ENCODE measurements around the gene MAP3K15. TPM values are rescaled to one million over a fixed set of nuclear protein-coding genes. Genes with fewer than 3 reads are reported as not detected.

MAP3K15 gene
- total RNA-seq, 2 donors from 2014 or later, result 0.56 TPM; not detected in 1

DNA sequence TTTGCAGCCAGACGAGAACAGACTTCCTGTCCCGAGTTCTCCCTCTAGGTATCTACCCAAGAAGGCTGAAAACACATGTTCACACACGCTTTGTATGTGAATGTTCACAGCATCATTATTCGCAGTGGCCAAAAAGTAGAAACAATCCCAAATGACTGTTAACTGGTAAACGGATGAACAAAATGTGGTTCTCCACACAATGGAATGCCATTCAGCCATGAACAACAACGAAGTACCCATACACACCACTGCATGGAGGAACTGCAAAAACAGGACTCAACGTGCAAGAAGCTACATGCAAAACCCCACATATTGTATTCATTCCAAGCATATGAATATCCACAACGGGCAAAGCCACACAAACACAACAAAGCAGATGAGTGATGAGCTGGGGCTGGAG is 126.6 kb downstream of the MAP3K15 start:
- no peaks in the 10 kb centered on the region for H3K9me3 ChIP-seq
- H3K27ac ChIP-seq, result no peak overlapping the region
- no peaks in the 10 kb centered on the region for H3K4me1 ChIP-seq (ENCODE audit: control insufficient read depth in 1 of 2, low read depth in 2 of 2)
- H3K27me3 ChIP-seq (replicated peaks; ENCODE audit: insufficient read depth), result no peaks in the 10 kb centered on the region
- no peak overlapping the region for H3K4me3 ChIP-seq
- ATAC-seq (ENCODE audit: insufficient number of reproducible peaks, low FRiP score, low read depth) (no peak), DNase-seq (ENCODE audit: low spot score) (no peak)
- TF ChIP-seq, protein P1, sequence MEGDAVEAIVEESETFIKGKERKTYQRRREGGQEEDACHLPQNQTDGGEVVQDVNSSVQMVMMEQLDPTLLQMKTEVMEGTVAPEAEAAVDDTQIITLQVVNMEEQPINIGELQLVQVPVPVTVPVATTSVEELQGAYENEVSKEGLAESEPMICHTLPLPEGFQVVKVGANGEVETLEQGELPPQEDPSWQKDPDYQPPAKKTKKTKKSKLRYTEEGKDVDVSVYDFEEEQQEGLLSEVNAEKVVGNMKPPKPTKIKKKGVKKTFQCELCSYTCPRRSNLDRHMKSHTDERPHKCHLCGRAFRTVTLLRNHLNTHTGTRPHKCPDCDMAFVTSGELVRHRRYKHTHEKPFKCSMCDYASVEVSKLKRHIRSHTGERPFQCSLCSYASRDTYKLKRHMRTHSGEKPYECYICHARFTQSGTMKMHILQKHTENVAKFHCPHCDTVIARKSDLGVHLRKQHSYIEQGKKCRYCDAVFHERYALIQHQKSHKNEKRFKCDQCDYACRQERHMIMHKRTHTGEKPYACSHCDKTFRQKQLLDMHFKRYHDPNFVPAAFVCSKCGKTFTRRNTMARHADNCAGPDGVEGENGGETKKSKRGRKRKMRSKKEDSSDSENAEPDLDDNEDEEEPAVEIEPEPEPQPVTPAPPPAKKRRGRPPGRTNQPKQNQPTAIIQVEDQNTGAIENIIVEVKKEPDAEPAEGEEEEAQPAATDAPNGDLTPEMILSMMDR (IDR thresholded peaks at IDR 0.05), result no peak
- H3K36me3 ChIP-seq, result no peaks in the 10 kb centered on the region

DNA sequence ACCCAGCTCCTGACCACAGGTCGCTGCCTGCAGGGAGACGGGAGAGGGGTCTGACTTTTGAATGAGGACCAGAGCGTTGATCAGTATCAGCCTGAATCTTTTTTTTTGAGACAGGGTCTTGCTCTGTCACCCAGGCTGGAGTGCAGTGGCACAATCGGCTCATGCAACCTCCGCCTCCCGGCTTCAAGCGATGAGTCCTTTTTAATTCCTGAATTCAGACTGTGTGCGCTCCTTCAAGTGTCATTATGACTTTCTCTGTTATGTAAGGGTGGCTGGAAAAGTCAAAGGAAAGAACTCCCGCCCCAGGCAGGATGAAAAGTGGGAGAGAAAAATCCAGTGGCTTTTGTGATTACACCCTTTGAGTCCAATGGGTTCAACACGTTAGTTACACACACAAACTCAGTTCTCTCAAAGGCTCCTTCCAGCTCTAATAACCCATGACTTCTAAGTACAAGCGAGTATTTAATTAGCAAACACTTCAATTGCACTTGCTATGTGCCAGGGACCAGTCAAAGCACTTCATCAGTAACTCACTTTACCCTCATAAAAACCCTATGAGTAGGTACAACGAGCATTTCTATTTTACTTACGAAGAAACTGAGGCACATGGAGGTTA is 127.1 kb downstream of the MAP3K15 start:
- DNase-seq (ENCODE audit: low spot score) (no peak), ATAC-seq (ENCODE audit: insufficient number of reproducible peaks, low FRiP score, low read depth) (no peak)
- Histone ChIP-seq H3K4me3 (no peak overlapping the region), H3K27ac (no peak overlapping the region), H3K9me3 (no peaks in the 10 kb centered on the region), H3K27me3 (replicated peaks; ENCODE audit: insufficient read depth) (no peaks in the 10 kb centered on the region), H3K4me1 (ENCODE audit: control insufficient read depth in 1 of 2, low read depth in 2 of 2) (no peaks in the 10 kb centered on the region), H3K36me3 (no peaks in the 10 kb centered on the region)
- TF ChIP-seq, protein P1 (IDR thresholded peaks at IDR 0.05), result no peak

DNA sequence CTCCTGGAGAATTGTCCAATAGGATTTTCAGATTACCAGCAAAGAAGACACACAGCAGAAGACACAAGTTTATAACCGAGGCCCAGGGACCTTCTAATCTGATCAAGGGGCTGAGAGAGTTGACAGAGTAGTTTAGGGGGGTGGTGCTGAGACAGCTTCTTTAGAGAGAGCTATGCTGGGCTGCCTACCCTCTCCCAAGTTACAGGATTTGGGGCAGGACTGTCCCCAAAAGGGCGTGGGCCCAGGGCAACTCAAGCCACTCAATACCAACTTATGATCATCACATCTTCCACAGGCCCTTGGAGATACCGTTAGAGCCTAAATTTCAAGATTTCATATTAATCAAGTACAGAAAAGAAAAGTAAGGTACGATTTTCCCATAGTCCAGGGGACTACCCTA is 128.6 kb downstream of the MAP3K15 start:
- H3K4me3 ChIP-seq, result no peak overlapping the region
- no peaks in the 10 kb centered on the region for H3K36me3 ChIP-seq
- TF ChIP-seq, protein P1 (IDR thresholded peaks at IDR 0.05), result no peak
- H3K27me3 ChIP-seq (replicated peaks; ENCODE audit: insufficient read depth), result no peaks in the 10 kb centered on the region
- H3K4me1 ChIP-seq (ENCODE audit: control insufficient read depth in 1 of 2, low read depth in 2 of 2), result no peaks in the 10 kb centered on the region
- DNase-seq (ENCODE audit: low spot score), result no peak
- ATAC-seq (ENCODE audit: insufficient number of reproducible peaks, low FRiP score, low read depth), result no peak
- no peak overlapping the region for H3K27ac ChIP-seq
- no peaks in the 10 kb centered on the region for H3K9me3 ChIP-seq

DNA sequence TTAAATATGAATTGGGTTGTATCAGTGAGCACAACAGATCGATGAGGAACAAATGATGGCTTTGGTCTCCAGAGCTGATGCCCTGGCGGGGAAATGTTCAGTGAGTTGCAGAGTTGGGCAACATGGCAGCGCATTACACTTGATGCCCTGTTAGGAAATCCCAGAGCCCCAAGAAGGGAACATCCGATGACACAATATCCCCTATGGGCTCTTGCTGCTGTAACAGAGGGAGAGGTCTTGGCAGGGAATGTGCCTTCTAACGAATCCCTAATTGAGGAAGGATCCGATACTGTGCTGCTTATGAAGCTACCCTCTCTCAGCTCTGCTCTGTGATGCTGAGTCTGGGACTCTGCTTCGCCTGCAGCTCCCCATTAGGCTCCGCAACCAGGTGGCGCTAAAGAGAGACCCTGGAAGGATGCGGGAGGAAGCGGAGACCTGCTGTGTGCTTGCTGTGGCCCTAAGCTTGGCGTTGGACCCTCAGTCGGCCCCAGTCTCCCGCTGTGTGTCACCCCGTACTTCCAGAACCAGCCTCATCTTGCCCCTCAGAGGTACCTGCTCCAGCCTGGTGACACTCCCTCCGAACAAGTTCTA is 132.7 kb downstream of the MAP3K15 start:
- ATAC-seq (ENCODE audit: insufficient number of reproducible peaks, low FRiP score, low read depth), result no peak

DNA sequence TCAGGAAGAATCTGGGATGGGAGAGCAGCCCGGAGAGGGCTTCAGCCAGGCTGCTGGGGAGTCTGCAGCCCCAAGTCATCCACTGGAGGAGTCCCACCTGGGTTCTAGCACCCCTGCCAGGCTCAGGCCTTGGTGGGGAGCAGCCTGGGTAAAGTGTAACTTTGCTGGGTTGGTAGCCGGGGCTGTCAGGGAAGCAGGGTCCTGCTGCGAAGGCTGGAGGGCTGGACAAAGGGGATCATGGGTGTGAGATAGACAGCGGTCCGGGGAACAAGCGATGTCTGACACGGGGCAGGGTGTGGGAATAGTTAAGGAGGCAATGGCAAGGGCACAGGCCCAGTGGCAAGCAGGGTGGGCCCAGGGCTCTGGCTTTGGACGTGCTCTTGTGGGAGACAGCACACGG is 134.0 kb downstream of the MAP3K15 start:
- Histone ChIP-seq H3K27me3 (replicated peaks; ENCODE audit: insufficient read depth) (no peaks in the 10 kb centered on the region), H3K4me1 (ENCODE audit: control insufficient read depth in 1 of 2, low read depth in 2 of 2) (no peaks in the 10 kb centered on the region), H3K4me3 (no peak overlapping the region), H3K9me3 (no peaks in the 10 kb centered on the region), H3K36me3 (no peaks in the 10 kb centered on the region), H3K27ac (no peak overlapping the region)
- no peak for ATAC-seq (ENCODE audit: insufficient number of reproducible peaks, low FRiP score, low read depth)
- no peak for DNase-seq (ENCODE audit: low spot score)
- TF ChIP-seq, protein P1 (IDR thresholded peaks at IDR 0.05), result no peak

More for the DNA sequence above, 132.7 kb downstream of the MAP3K15 start:
- no peak overlapping the region for H3K27ac ChIP-seq
- no peaks in the 10 kb centered on the region for H3K27me3 ChIP-seq (replicated peaks; ENCODE audit: insufficient read depth)
- H3K4me3 ChIP-seq, result no peak overlapping the region
- no peaks in the 10 kb centered on the region for H3K36me3 ChIP-seq
- TF ChIP-seq, protein P1 (IDR thresholded peaks at IDR 0.05), result peak; percentile 26
- no peaks in the 10 kb centered on the region for H3K4me1 ChIP-seq (ENCODE audit: control insufficient read depth in 1 of 2, low read depth in 2 of 2)
- no peaks in the 10 kb centered on the region for H3K9me3 ChIP-seq
- DNase-seq (ENCODE audit: low spot score), result no peak
